ENCODE data around the gene PLOD1.
A peak's percentile ranks its signal among the peaks of the same experiment; 100 is the strongest.
"Not testable (repeated sequence)": the region's sequence is repeated elsewhere in the genome, so short reads cannot be mapped to it uniquely, and the experiment has no call there.

PLOD1 gene

DNA sequence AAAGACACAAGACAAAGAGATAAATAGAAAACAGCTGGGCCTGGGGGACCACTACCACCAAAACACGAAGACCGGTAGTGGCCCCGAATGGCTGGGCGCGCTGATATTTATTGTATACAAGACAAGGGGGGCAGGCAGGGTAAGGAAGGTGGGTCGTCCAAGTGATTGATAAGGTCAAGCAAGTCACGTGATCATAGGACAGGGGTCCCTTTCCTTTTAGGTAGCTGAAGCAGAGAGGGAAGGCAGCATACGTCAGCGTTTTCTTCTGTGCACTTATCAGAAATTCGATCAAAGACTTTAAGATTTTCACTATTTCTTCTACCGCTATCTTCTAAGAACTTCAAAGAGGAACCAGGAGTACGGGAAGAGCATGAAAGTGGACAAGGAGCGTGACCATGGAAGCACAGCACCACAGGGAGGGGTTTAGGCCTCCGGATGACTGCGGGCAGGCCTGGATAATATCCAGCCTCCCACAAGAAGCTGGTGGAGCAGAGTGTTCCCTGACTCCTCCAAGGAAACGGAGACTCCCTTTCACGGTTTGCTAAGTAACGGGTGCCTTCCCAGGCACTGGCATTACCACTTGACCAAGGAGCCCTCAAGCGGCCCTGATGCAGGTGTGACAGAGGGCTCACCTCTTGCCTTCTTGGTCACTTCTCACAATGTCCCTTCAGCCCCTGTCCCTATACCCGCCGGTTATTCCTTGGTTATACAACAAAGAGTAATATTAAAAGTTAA, 21.9 kb upstream of the PLOD1 start:
- DNase-seq = not testable (repeated sequence)

DNA sequence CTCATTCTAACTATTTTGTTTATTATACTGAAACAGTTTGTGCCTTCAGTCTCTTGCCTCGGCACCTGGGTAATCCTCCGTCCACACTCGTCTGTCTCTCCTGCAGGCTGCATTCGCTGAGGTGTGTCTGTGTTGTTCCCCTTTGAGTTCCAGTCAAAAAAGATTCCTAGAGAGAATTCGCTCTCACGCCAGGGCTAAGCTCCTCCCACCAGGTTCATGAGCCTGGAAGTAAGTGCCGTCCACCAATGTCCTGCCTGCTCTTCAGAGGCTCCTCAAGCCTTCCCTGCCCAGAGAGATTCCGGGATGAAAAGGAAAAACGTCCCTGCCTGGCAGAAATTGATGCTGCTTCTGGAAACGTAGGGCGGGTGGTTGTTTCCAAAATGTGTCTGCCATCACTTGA, 21.2 kb upstream of the PLOD1 start:
- DNase-seq = no peak

DNA sequence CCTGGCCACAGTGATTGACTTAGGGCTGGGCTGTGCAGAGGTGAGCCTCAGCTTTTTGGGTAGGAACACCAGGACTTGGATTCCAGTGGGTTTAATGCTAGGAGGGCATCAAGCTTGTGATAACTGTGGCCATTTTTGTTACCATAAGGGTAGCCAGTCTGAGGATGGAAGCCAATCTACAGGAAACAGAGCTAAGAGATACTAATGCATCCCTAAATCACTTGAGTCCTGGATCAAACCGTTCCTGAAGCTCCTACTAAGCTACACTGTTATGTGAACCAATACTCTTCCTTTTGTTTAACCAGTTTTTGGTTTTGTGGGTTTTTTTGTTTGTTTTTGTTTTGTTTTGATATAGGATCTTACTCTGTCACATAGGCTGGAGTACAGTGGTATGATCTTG, 20.5 kb upstream of the PLOD1 start:
- DNase-seq = no peak

DNA sequence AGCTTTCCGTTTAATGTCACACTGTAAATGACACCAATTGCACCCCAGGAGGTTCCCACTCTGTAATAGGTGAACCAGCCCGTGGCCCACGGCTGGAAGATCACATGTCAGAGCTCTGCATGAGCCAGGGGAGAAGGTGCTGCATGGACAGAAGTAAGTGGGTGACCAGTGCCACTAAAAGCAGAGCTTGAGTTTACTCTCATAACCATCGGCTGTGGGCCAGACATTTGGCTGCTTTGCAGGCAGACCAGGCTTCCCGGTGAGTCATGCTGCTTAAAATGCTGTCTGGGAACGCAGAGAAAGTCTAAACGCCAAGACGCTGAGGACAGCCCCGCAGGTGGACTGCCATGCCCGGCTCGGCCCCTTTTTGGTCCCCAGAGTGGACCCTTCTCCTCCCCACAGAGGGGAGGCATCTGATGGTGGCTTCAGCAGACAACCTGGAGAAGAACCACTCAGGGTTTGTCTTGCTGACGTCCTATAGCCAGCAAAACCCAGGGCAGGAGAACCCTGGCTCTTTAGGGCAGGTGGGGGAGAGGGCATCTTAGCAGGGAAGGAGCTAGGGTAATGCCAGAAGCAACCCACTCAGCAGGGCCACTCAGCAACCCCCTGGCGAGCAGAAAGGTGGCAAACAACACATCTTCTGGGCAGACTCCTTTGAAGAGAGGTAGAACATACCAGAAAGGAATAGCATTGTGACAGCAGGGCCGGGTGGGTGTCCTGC, 15.6 kb upstream of the PLOD1 start:
- DNase-seq = peak; percentile 79

DNA sequence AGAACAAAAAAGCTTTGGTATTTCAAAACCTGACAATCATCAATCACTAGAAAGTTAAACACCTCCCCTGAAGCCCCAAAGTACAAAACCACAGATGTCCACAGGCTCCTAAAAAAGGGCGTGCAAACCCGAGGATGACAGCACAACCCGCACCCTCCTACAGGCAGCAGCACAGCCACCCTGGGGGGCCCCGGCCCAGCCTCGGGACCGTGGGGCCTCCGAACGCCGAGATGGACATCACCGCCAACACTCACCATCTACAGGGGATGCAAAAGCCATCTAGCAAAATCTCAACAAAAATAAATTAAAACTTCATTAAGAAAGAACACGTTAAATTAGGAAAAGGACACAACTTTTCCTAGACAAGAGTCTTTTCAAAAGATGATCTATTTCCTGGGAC, 14.9 kb upstream of the PLOD1 start:
- no peak for DNase-seq

DNA sequence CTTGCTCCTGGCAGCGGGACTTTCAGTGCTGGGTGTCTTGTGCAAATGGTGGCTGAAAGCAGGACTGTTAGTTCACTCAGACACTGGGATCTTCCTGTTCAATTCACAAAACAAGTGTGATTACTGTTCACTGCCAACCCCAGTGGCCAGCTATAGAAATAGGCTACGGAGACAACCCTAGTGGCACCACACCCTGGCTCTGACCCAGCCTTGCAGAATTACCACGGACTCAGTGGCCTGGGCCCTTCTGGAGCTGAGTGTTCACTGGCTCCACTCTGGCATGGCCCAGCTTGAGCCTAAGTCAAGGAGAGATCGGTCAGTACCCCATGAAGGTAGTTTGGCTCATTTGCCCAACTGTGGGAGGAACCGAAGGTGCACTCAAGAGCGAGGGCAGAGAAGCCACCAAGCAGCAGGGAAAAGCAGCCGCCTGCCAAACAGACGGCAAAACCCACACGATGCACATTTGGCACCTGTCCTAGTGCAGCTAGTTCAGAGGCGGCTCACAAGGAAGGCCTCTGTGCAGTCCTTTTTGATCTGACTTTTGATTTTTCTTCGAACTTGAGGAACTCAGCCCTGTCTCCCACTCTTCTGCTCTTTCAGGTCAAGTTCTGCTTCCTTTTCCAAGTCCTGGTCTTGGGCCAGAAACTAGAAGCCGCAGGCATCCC, 14.1 kb upstream of the PLOD1 start:
- no peak for DNase-seq

DNA sequence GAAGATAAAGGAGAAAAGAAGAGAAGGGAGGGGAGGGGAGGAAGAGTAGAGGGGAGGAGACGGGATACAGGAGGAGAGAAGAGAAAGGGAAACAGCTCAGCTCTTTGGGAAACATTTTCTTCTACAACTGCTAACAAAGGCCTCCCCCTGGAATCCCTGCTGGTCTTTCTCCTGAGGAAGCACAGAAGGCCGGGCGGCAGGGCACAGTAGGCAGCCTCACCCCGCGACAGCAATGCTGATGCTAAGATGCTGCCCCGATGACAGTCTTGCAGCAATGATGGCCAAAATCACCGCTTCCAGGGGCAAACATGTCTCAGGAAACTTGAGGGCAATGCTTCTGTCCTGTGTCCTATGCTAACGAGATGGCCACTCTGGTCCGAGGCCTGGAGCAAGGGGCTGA, 13.5 kb upstream of the PLOD1 start:
- DNase-seq = no peak

DNA sequence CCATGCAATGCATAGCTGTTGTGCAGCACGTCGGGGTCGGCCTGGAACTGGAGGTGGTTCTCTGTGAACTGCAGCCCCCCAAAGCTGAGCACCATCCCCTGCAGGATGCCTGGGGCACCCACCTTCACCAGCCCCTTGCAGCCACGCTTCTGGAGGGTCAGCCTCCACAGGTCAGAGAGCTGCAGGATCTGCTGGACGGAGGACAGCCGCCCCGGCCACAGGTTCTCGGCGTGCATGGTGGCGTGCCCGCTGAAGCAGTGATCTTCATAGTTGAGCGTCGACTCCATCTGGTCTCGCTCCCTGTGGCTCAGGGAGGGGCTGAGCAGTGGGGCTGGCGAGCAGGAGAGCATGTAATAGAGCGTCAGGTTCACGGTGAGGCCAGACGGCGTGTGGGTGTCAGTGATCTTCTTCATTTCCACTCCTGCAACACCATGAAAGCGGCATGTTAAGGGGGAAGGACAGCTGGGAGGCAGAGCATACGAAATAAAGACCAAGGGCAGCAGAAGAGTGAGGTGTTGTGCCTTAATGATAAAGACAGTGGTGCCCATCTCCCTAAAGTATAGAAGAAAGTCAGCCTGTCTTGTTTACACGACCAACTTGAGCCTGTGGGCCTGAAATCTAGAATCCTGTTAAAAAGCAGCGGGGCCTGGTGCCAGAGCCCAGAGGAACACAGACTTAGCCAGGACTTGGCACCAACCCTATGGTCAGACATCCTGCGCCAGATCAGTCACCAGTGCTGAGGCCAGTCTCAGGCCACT, 11.3 kb upstream of the PLOD1 start:
- no peak for DNase-seq

DNA sequence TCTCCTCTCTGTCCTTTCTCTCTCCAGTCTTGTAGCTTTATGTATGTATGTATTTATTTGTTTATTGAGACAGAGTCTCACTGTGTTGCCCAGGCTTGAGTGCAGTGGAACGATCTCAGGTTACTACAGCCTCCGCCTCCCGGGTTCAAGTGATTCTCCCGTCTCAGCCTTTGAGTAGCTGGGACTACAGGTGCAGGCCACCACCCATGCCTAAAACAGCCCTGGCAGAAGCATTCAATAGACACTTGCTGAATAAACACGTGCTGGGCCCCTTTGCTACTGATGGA, 10.7 kb upstream of the PLOD1 start:
- no peak for DNase-seq

DNA sequence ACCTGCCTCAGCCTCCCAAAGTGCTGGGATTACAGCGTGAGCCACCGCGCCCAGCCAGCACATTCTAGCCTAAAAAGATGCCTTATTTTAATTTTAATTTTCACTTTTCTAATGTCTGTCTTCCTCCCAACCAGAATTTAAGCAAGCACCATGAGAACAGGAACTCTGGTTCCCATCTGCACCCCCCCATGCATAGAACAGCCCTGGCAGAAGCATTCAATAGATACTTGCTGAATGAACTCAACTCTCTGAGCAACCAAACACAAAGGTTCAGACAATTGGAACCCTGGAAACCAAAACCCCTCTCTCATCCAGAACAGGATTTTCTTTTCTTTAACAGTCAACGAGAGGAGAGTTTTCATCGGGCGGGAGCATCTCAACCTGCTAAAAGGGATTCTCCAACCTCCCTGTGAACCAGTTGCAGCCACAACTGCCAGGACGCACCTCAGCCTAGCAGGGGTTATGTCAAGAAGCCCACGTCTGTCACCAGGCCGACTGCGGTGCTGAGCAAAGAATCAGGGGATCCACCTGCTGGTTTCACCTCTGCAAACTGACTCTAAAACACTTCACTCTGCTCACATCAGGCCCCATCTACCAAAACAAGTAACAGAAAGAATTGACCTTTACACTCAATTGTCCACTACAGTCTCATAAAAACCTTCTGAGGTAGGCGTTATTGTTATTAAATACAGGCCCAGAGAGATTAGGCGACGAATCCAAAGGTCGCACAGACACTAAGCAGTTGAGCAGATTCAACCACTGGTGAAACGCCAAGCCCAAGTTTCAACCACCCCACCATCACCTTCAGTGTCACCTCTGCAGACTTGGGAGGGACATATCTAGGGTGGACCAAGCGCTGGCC, 10.0 kb upstream of the PLOD1 start:
- DNase-seq = no peak

DNA sequence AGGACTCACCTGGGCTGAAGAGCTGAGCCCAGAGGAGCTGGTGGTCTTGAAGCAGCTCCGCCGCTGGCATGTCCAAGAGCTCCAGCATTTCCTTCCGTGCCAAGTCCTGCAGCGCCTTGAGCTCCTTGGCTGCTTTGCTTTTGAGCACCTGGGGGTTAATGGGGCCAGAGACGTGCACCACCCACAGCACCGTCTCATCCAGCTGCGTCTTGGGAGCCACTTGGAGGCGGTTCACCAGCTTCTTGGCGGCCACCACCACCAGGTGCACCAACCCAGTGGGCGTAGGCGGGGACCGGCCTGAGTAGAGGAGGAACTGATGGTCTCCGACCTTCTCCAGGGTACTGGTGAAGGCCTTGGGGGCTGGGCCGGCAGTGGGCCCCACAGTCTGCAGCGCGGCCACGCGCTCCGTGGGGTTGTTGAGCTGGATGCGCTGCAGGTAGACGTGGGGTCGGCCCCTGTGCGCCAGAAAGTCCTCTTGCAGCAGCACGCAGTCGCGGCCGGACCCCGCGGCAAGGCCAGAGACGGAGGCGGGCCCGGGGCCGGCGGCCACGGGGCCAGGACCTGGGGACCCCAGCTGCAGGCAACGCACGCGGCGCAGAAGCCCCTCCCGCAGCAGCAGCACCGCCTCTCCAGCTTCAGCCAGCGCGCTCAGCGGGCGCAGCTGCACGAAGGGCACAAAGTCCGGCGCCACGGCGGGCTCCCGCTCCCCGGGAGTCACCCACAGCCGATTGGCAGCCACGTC, 9.2 kb upstream of the PLOD1 start:
- DNase-seq = not testable (repeated sequence)

DNA sequence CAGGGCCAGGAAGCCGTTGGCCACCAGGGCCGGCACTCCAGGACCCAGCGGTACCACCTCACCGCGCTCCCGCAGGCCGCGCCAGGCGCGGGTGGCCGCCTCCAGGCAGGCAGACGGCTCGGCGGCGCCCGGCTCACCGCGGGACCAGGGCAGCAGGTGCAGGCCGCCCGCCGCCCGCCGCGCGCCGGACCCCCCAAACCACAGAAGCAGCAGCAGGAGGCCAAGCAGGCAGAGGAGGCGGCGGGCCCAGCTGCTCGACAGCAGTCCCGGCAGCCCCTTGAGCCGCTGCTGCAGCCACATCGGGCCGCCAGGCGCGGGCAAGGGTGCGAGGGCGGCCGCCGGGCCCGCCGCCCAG, 8.6 kb upstream of the PLOD1 start:
- no peak for DNase-seq

DNA sequence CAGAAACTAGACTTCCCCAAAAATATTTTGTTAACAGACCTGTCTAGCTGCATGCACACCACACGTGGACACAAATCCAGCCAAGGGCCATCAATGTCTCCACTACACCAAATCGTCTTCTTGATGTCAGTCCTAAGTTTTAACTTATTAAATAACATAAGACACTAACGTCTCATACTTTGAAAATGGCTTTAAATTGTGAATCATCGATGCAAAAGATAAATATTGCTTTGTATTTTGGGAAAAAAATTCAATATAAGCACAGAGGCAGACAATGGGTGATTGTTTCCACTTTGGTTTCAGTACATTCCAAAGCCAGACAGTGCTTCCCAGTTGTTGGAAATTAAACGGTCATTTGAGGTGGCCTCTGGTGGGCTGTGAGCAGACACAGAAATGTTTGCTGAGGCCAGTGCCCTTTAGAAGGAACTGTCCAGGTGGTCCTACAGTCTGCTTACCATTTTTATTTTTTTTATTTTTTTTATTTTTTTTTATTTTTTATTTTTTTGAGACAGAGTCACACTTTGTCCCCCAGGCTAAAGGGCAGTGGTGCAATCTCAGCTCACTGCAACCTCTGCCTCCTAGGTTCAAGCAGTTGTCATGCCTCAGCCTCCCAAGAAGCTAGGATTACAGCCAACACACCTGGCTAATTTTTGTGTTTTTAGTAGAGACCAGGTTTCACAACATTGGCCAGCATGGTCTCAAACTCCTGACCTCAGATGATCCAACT, 6.5 kb upstream of the PLOD1 start:
- DNase-seq = no peak

DNA sequence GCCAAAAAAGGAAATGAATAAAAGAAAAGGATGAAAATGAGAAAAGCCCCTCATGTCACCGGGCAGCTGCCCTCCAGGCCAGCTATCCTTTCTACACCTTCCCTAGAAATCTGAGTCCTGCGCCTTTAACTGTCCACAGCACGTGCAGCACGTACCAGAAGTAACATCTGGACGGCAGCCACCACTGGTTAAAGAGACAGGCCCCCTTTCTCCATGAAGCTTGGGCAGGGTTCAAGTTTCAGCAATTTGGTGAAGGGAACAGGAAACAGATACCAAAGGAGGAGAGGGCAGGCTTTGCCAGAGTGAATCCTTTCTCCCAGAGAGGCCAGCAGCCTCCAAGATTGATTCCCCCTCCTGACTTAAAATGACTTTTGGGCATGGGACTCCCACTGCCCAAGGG, 4.7 kb upstream of the PLOD1 start:
- peak; percentile 89 for DNase-seq

DNA sequence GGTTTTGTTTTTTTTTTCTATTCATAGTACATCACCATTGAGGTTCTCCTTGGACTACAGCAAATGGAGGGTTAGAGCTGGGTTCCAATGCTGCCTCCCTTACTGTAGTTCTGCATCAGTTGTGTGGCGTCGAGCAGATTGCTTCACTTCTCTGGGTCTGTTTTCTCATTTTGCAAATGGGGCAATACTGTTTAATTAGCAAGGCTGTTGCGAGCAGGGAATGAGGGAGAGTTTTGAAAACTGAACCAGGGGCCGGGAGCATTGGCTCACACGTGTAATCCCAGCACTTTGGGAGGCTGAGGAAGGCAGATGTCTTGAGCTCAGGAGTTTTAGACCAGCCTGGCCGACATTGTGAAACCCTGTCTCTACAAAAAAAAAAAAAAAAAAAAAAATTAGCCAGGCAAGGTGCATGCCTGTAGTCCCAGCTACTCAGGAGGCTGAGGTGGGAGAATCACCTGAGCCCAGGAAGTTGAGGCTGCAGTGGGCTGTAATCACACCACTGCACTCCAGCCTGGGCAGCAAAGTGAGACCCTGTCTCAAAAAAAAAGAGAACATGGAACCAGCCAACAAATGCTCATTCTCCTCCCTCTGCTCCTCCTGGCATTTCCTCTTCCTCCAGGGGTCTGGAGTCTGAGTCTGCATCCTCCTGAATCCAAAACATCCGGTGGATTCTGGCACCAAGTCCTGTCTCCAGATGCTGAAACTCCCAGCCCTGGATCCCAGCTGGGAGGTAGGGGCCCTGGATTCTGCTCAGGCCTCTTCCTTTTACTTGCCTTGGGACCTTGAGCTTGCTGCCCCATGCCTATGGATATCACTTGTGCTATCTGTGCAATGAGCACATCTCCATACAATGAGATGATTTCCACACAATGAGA, 3.7 kb upstream of the PLOD1 start:
- peak; percentile 84 for DNase-seq

DNA sequence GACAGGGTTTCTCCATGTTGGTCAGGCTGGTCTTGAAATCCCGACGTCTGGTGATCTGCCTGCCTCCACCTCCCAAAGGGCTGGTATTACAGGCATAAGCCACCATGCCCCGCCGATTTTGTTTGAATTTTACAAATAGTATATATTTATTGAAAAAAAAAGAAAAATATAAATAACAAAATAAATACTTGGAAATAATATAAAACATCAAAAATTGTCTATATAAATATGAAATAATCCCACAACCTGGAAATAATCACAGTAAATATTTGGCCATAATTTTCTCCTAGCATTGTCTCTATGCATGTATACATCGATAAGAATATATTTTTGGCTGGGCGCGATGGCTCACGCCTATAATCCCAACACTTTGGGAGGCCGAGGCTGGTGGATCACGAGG, 2.7 kb upstream of the PLOD1 start:
- no peak for DNase-seq

DNA sequence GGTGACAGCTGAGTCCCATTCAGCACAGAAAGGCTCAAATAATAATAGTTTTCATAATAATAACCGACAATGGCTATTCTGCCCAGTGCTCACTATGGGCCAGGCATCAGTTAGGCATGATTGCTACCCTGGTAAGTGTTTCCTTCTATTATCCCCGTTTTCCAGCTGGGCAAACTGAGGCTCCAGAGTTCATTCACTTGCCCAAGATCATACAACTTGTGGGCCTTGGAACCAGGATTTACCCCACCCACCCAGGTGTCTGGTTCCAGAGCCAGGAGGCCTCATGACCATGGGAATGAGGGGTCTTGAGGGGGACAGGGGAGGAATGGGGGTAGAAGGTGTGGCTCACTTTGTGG, 518 bp downstream of the PLOD1 start:
- DNase-seq = no peak

DNA sequence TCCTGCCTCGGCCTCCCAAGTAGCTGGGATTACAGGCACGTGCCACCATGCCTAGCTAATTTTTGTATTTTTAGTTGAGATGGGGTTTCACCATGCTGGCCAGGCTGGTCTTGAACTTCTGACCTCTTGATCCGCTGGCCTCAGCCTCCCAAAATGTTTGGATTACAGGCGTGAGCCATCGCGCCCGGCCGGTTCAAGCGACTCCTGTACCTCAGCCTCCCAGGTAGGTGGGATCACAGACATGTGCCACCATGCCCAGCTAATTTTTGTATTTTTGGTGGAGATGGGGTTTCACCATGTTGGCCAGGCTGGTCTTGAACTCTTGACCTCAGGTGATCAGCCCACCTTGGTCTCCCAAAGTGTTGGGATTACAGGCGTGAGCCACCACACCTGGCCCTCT, 1.2 kb downstream of the PLOD1 start:
- not testable (repeated sequence) for DNase-seq

DNA sequence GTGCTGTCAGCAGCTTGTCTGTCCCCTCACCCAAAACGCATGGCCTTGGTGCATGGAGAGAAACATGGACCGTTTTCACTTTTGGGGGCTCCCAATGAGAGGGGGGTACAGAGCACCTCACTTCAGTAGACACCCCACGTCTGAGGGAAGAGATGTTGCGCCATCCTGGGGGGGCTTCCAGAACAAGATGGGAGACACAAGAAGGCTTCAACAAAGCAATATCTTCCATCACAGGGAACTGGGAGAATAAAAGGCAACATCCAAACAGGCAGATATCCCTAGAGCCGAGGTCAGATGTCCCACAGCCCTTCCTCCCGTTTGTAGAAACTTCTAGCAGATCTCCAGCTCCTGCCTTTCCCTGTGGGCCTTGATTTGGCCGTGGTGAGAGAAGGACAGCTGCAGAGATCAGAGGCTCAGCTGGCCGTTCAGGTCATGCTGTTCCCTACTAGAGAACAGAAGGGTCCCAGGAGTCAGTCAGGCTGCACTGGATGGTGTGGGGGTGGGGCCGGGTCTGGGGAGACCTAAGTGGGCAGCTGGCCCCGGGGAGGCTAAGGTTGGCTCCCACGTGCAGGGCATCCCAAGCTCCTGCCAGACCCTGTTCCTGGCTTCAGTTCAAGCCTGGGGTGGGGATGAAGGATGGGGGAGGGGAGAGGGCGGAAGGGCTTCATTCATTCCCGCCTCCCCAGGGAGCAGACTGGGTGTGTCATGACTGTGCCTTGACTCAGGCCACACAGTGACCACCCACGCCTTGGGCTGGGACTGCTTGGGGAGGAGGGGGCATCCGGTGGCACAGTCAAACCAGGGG, 4.4 kb downstream of the PLOD1 start:
- peak; percentile 73 for DNase-seq

All from fibroblast of skin of back (primary cell).